ENCODE measurements around the gene NRGN.

The NRGN gene

DNA sequence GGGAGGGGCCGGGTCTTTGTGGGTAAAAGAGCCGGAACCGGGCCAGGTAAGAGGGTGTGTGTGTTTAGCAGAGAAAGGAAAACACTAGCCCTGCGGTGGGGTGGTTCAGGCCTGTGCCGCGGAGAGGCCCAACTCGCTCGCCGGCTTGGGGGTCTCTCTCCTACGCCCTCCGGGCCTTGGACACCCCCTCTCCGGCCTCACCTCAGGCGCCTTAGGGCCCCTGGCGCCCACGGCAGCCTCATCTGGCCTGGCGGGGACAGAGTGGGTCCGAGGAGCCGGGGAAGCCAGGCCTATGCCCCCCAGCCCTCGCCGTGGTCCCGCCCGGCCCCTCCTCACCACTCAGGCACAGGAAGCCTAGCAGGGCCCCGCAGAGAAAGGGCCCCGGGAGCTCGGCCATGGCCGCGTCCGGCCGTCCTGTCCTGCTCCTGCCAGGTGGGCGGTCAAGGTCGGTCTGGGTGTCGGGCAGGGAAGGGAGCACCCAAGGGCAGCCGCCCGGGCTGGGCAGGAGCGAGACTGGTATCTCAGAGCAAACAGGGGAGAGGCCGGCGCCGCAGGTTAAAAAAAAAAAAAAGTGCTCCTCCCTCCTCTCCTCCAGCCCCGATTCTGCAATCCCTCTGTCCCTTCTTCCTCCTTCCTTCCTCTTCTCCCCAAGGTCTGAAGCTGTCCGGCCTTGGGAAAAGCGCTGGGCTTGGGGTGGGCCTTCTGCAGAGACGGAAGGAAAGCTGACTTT is 12.2 kb downstream of the NRGN start, which contains the start of gene VSIG2:
Gene VSIG2, minus strand, starts transcription at position 515 of the 730 bp plus-strand sequence. Its CDS starts 118 bp downstream, at position 397.
- no peak within 1 kb of the TSS for H3K23ac ChIP-seq (ENCODE audit: low read length)
- no CpG with 5 or more reads among the region's 42 CpGs for WGBS (ENCODE audit: extremely low coverage, insufficient coverage, low lambda C conversion rate)
- H3K79me2 ChIP-seq (ENCODE audit: control insufficient read depth, insufficient read depth, low read length): no peaks in the 10 kb centered on the region
- DNase-seq: no peak
- peak within 1 kb of the TSS; percentile 9 for H2BK15ac ChIP-seq (replicated peaks; ENCODE audit: low read depth)
- no peak within 1 kb of the TSS for H2BK120ac ChIP-seq (ENCODE audit: low read depth, low read length)
- H3K36me3 ChIP-seq (ENCODE audit: control insufficient read depth, insufficient read depth, low read length): no peaks in the 10 kb centered on the region
- no peak within 1 kb of the TSS for H4K8ac ChIP-seq (ENCODE audit: low read depth, low read length)
- H3K9ac ChIP-seq (ENCODE audit: low read length): peak within 1 kb of the TSS; percentile 61
- H4K5ac ChIP-seq (ENCODE audit: low read length): no peak within 1 kb of the TSS
- H2BK5ac ChIP-seq (ENCODE audit: low read length): no peak within 1 kb of the TSS
- H3K18ac ChIP-seq (ENCODE audit: low read length): peak within 1 kb of the TSS; percentile 29
- H3K4ac ChIP-seq (ENCODE audit: low read depth, low read length): no peak within 1 kb of the TSS
- H3K4me2 ChIP-seq (ENCODE audit: low read length): peak within 1 kb of the TSS; percentile 75
- peaks cover 77% of the 10 kb centered on the region for H3K27me3 ChIP-seq (ENCODE audit: insufficient read depth, low read length, poor library complexity)
- no peaks in the 10 kb centered on the region for H3K79me1 ChIP-seq (ENCODE audit: low read length)
- peak within 1 kb of the TSS; percentile 70 for H3K56ac ChIP-seq (ENCODE audit: low read length)
- no peak within 1 kb of the TSS for H3K4me3 ChIP-seq (ENCODE audit: low read length)
- no peak within 1 kb of the TSS for H3K27ac ChIP-seq (ENCODE audit: low read depth, low read length)
- H3K4me1 ChIP-seq (ENCODE audit: control insufficient read depth, low read depth, low read length): peaks cover 4% of the 10 kb centered on the region
- H2AK5ac ChIP-seq (ENCODE audit: low read length): no peak within 1 kb of the TSS

DNA sequence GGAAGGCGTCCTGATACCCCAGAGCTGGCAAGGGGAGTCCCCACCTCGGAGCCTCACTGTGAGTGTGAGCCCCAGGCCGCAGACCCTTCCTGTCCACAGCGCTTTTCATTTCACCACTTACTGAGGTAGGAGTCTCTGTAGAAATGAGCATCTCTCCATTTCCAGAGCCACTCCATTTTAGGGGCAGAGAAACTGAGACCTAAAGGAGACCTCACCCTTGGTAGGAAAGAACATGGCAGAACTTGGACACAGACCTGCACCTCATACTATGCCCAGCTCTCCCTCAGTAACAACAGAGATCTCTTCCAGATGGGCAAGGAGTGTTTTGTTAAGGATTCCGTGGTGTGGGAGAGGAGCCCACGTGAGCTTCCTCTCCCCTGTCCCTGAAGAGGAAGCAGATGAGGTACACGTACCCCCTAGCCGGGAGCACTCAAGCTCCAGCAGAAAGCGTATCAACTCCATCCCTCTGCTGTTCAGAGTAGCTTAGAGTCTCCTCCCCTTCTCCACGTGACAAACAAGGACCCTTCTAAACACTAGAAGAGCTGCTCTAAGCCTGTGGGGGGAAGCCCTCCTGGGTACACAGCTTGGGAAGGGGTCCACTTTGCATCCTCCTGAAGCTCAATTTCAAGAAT is 12.8 kb downstream of the NRGN start:
- no peak overlapping the region for H3K4ac ChIP-seq (ENCODE audit: low read depth, low read length)
- WGBS (ENCODE audit: extremely low coverage, insufficient coverage, low lambda C conversion rate): no CpG with 5 or more reads among the region's 10 CpGs
- no peak overlapping the region for H3K23ac ChIP-seq (ENCODE audit: low read length)
- H2BK5ac ChIP-seq (ENCODE audit: low read length): no peak overlapping the region
- H4K8ac ChIP-seq (ENCODE audit: low read depth, low read length): no peak overlapping the region
- no peak overlapping the region for H2AK5ac ChIP-seq (ENCODE audit: low read length)
- no peak for DNase-seq
- H3K27ac ChIP-seq (ENCODE audit: low read depth, low read length): no peak overlapping the region
- no peak overlapping the region for H3K4me3 ChIP-seq (ENCODE audit: low read length)
- H4K5ac ChIP-seq (ENCODE audit: low read length): no peak overlapping the region
- no peak overlapping the region for H3K18ac ChIP-seq (ENCODE audit: low read length)
- H3K36me3 ChIP-seq (ENCODE audit: control insufficient read depth, insufficient read depth, low read length): no peaks in the 10 kb centered on the region
- H2BK120ac ChIP-seq (ENCODE audit: low read depth, low read length): no peak overlapping the region
- peaks cover 77% of the 10 kb centered on the region for H3K27me3 ChIP-seq (ENCODE audit: insufficient read depth, low read length, poor library complexity)
- peak overlapping the region; percentile 42 for H3K56ac ChIP-seq (ENCODE audit: low read length)
- peak overlapping the region; percentile 75 for H3K4me2 ChIP-seq (ENCODE audit: low read length)
- H2BK15ac ChIP-seq (replicated peaks; ENCODE audit: low read depth): no peak overlapping the region
- H3K4me1 ChIP-seq (ENCODE audit: control insufficient read depth, low read depth, low read length): peaks cover 4% of the 10 kb centered on the region
- H3K79me1 ChIP-seq (ENCODE audit: low read length): no peaks in the 10 kb centered on the region
- peak overlapping the region; percentile 51 for H3K9ac ChIP-seq (ENCODE audit: low read length)
- no peaks in the 10 kb centered on the region for H3K79me2 ChIP-seq (ENCODE audit: control insufficient read depth, insufficient read depth, low read length)

DNA sequence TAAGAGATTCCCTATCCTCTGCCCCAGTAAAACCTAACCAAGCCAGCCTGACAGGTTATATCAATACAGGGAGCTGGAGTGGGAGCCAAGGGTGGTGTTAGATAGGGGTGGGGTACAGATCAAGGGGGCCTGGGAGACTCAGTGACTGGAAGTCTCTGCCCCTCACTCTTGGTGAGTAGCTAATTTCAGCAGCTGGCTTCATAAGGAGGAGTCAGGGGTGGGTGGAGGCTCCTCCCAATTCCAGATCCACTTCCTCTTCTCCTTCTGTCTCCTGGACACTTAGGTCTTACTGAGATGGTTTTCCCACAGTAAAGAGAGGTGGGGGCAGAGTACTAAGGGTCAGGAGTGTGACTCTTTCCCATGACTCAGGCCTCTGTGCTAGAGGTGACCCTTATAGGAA is 13.5 kb downstream of the NRGN start:
- H4K8ac ChIP-seq (ENCODE audit: low read depth, low read length): no peak overlapping the region
- H3K36me3 ChIP-seq (ENCODE audit: control insufficient read depth, insufficient read depth, low read length): no peaks in the 10 kb centered on the region
- peaks cover 4% of the 10 kb centered on the region for H3K4me1 ChIP-seq (ENCODE audit: control insufficient read depth, low read depth, low read length)
- H2BK120ac ChIP-seq (ENCODE audit: low read depth, low read length): no peak overlapping the region
- no peak overlapping the region for H3K23ac ChIP-seq (ENCODE audit: low read length)
- DNase-seq: no peak
- no peak overlapping the region for H2AK5ac ChIP-seq (ENCODE audit: low read length)
- H3K56ac ChIP-seq (ENCODE audit: low read length): no peak overlapping the region
- no peak overlapping the region for H2BK15ac ChIP-seq (replicated peaks; ENCODE audit: low read depth)
- no peaks in the 10 kb centered on the region for H3K79me1 ChIP-seq (ENCODE audit: low read length)
- H3K4me2 ChIP-seq (ENCODE audit: low read length): no peak overlapping the region
- H3K18ac ChIP-seq (ENCODE audit: low read length): no peak overlapping the region
- H3K27me3 ChIP-seq (ENCODE audit: insufficient read depth, low read length, poor library complexity): peaks cover 77% of the 10 kb centered on the region
- H3K4me3 ChIP-seq (ENCODE audit: low read length): no peak overlapping the region
- no peak overlapping the region for H3K27ac ChIP-seq (ENCODE audit: low read depth, low read length)
- no peak overlapping the region for H3K9ac ChIP-seq (ENCODE audit: low read length)
- H3K4ac ChIP-seq (ENCODE audit: low read depth, low read length): no peak overlapping the region
- no peaks in the 10 kb centered on the region for H3K79me2 ChIP-seq (ENCODE audit: control insufficient read depth, insufficient read depth, low read length)
- no peak overlapping the region for H4K5ac ChIP-seq (ENCODE audit: low read length)
- H2BK5ac ChIP-seq (ENCODE audit: low read length): no peak overlapping the region

DNA sequence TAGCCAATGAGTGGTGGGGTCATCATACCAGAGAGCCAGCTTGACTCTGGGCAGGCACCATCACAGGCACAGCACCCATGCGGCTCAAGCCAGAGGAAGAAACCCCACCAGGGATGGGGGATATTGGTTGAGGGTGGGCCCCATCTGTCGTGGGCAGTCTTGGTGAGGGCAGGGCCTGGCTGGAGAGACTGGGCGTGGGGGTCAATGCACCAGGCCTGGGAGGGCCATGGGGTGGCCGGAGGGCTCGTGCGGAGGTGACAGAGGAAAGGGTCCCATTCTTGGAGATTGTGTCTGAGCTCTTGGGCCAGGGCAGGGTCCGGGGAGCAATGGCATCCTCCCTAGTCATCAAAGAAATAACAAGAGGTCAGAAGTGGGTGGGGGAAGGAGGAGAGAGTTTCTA is 13.9 kb downstream of the NRGN start:
- no CpG with 5 or more reads among the region's 7 CpGs for WGBS (ENCODE audit: extremely low coverage, insufficient coverage, low lambda C conversion rate)
- Histone ChIP-seq H2BK120ac (ENCODE audit: low read depth, low read length) (no peak overlapping the region), H2AK5ac (ENCODE audit: low read length) (no peak overlapping the region), H3K79me2 (ENCODE audit: control insufficient read depth, insufficient read depth, low read length) (no peaks in the 10 kb centered on the region), H3K27ac (ENCODE audit: low read depth, low read length) (no peak overlapping the region), H2BK15ac (replicated peaks; ENCODE audit: low read depth) (no peak overlapping the region), H3K4me2 (ENCODE audit: low read length) (no peak overlapping the region), H4K5ac (ENCODE audit: low read length) (no peak overlapping the region), H3K4ac (ENCODE audit: low read depth, low read length) (no peak overlapping the region), H3K56ac (ENCODE audit: low read length) (no peak overlapping the region), H3K4me3 (ENCODE audit: low read length) (no peak overlapping the region), H3K27me3 (ENCODE audit: insufficient read depth, low read length, poor library complexity) (peaks cover 74% of the 10 kb centered on the region), H3K23ac (ENCODE audit: low read length) (no peak overlapping the region), H3K4me1 (ENCODE audit: control insufficient read depth, low read depth, low read length) (peaks cover 4% of the 10 kb centered on the region), H3K9ac (ENCODE audit: low read length) (no peak overlapping the region), H2BK5ac (ENCODE audit: low read length) (no peak overlapping the region), H3K18ac (ENCODE audit: low read length) (no peak overlapping the region), H3K36me3 (ENCODE audit: control insufficient read depth, insufficient read depth, low read length) (no peaks in the 10 kb centered on the region), H4K8ac (ENCODE audit: low read depth, low read length) (no peak overlapping the region), H3K79me1 (ENCODE audit: low read length) (no peaks in the 10 kb centered on the region)
- no peak for DNase-seq

DNA sequence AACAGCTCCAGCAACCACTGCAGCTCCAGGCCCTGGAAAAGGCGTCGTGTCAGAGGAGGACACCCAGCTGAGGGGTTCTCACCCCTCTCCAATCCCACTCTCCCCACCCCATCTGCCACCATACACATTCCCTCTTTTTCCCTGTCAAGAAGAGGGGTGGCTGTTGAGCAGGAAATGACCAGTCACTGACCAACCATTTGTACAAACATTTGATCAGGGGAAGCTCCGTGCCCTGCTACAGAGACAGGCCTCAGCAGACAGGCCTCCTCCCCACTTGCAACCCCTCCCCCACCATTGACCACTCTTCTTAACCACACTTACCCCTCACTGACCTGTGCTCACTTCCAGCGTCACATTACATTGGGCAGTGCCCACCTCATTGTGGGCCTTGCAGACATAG is 14.6 kb downstream of the NRGN start:
- Histone ChIP-seq H3K56ac (ENCODE audit: low read length) (no peak overlapping the region), H3K27me3 (ENCODE audit: insufficient read depth, low read length, poor library complexity) (peaks cover 74% of the 10 kb centered on the region), H3K9ac (ENCODE audit: low read length) (no peak overlapping the region), H4K8ac (ENCODE audit: low read depth, low read length) (no peak overlapping the region), H2BK5ac (ENCODE audit: low read length) (no peak overlapping the region), H2AK5ac (ENCODE audit: low read length) (no peak overlapping the region), H3K18ac (ENCODE audit: low read length) (no peak overlapping the region), H3K79me2 (ENCODE audit: control insufficient read depth, insufficient read depth, low read length) (no peaks in the 10 kb centered on the region), H3K23ac (ENCODE audit: low read length) (no peak overlapping the region), H2BK120ac (ENCODE audit: low read depth, low read length) (no peak overlapping the region), H4K5ac (ENCODE audit: low read length) (no peak overlapping the region), H3K79me1 (ENCODE audit: low read length) (no peaks in the 10 kb centered on the region), H3K4me3 (ENCODE audit: low read length) (no peak overlapping the region), H3K4me2 (ENCODE audit: low read length) (no peak overlapping the region), H3K4me1 (ENCODE audit: control insufficient read depth, low read depth, low read length) (peaks cover 4% of the 10 kb centered on the region), H3K36me3 (ENCODE audit: control insufficient read depth, insufficient read depth, low read length) (no peaks in the 10 kb centered on the region), H3K4ac (ENCODE audit: low read depth, low read length) (no peak overlapping the region), H2BK15ac (replicated peaks; ENCODE audit: low read depth) (no peak overlapping the region), H3K27ac (ENCODE audit: low read depth, low read length) (no peak overlapping the region)
- no peak for DNase-seq
- no CpG with 5 or more reads among the region's 4 CpGs for WGBS (ENCODE audit: extremely low coverage, insufficient coverage, low lambda C conversion rate)
